Activated CD8-positive, alpha-beta memory T cell treated with anti-CD3 and anti-CD28 coated beads for 4 hours (primary cell): ENCODE results near the gene GPR180.
A peak's percentile ranks its signal among the peaks of the same experiment; 100 is the strongest.

Source experiments
- DNase-seq, 2 donors: peaks; one replicate each; pipeline ENCODE4 v3.0.0-alpha.2; 2020; ENCODE audit warnings: low read depth in 2 of 2

Gene GPR180

GRCh38 chr13:94656176-94656575 is 54.5 kb downstream of the GPR180 start:
- DNase-seq = no peak

GRCh38 chr13:94656766-94657165 is 55.1 kb downstream of the GPR180 start:
- no peak for DNase-seq

- DNase-seq = no peak
These were observed 55.5 kb downstream of the GPR180 start for GRCh38 chr13:94657167-94657566.

- no peak for DNase-seq
These were observed 57.4 kb downstream of the GPR180 start for GRCh38 chr13:94658926-94659597.

GRCh38 chr13:94659598-94659946 is 57.9 kb downstream of the GPR180 start:
- no peak for DNase-seq

GRCh38 chr13:94660695-94661326 is 59.2 kb downstream of the GPR180 start:
- no peak for DNase-seq

GRCh38 chr13:94661406-94661805 is 59.7 kb downstream of the GPR180 start:
- no peak for DNase-seq

GRCh38 chr13:94662274-94662945 is 60.8 kb downstream of the GPR180 start:
- no peak for DNase-seq

GRCh38 chr13:94664889-94665288 is 63.2 kb downstream of the GPR180 start:
- no peak for DNase-seq

- no peak for DNase-seq
These were observed 64.4 kb downstream of the GPR180 start for GRCh38 chr13:94666065-94666464.

- DNase-seq = no peak
These were observed 65.5 kb downstream of the GPR180 start for GRCh38 chr13:94667190-94667589.

GRCh38 chr13:94672400-94672799 is 70.7 kb downstream of the GPR180 start:
- no peak for DNase-seq

GRCh38 chr13:94673851-94674250 is 72.2 kb downstream of the GPR180 start:
- DNase-seq = no peak

GRCh38 chr13:94674609-94675348 is 73.1 kb downstream of the GPR180 start:
- DNase-seq = peak; percentile 7 to 12

GRCh38 chr13:94677799-94678198 is 76.1 kb downstream of the GPR180 start:
- DNase-seq = no peak

GRCh38 chr13:94678845-94679244 is 77.2 kb downstream of the GPR180 start:
- DNase-seq = no peak

- no peak for DNase-seq
These were observed 78.0 kb downstream of the GPR180 start for GRCh38 chr13:94679614-94680013.

- DNase-seq = no peak
These were observed 80.6 kb downstream of the GPR180 start for GRCh38 chr13:94682229-94682628.

GRCh38 chr13:94683409-94683808 is 81.8 kb downstream of the GPR180 start:
- DNase-seq = no peak
